MM.1S (cell line): ENCODE measurements around the gene REC8.

Experiments used
- CTCF ChIP-seq: fragments of 300-600 bp; sonication (generic); IDR thresholded peaks from 2 replicates; pipeline ENCODE4 v1.5.1; 2016; ENCODE audit warnings: antibody characterized with exemption, low read length, mixed read lengths
- EZH2 ChIP-seq: fragments of 300-600 bp; sonication (generic); optimal IDR thresholded peaks from 2 replicates; pipeline ENCODE3; 2017; ENCODE audit warnings: low read depth, mild to moderate bottlenecking, antibody characterized with exemption, low read length, mixed read lengths

GRCh38 chr14:24182110-24182882 lies 10.4 kb downstream of the REC8 start:
- no peak for TF ChIP-seq EZH2
- TF ChIP-seq CTCF, result no peak
